H1 (cell line): ENCODE measurements around the gene MAPK1. TPM values are rescaled to one million over a fixed set of nuclear protein-coding genes. Genes with fewer than 3 reads are reported as not detected.

Experiments used
- CTCF ChIA-PET: fragments of 300-600 bp; sonication (Branson Sonifier 250); formaldehyde crosslinking; loops from one replicate; lab custom pipeline; 2021; ENCODE audit not compliant: partially characterized antibody; lab: Charles Lee
- POLR2A ChIA-PET: fragments of 300-600 bp; sonication (Branson Sonifier 250); formaldehyde crosslinking; loops from one replicate; lab custom pipeline; 2021; ENCODE audit warnings: inconsistent platforms; ENCODE audit not compliant: partially characterized antibody; lab: Charles Lee
- DNase-seq, 2 experiments: peaks; one replicate each; pipeline versions ENCODE4 v3.0.0 to v3.0.0-alpha.2; 2010 to 2022; ENCODE audit warnings: low spot score in 2 of 2, low read depth in 1 of 2, mixed read lengths in 1 of 2
- FAIRE-seq: peaks from 2 replicates; lab custom pipeline; 2011; peaks lifted over from hg19 to GRCh38; lab: Jason Lieb, UNC
- H2AFZ ChIP-seq: 2 replicates; pipeline ENCODE4 v1.8.1; 2012; ENCODE audit warnings: low read length, inconsistent platforms
- H2AK5ac ChIP-seq: 2 replicates; pipeline ENCODE4 v1.6.1; 2013; ENCODE audit warnings: low read depth, low read length
- H2BK120ac ChIP-seq: replicated peaks from 2 replicates; pipeline ENCODE3; 2013; ENCODE audit warnings: low read depth, low read length, inconsistent platforms
- H2BK12ac ChIP-seq: 2 replicates; pipeline ENCODE4 v1.6.1; 2013; ENCODE audit warnings: low read depth, low read length
- H2BK15ac ChIP-seq: 2 replicates; pipeline ENCODE4 v1.6.1; 2013; ENCODE audit warnings: low read length
- H2BK20ac ChIP-seq: 2 replicates; pipeline ENCODE4 v1.6.1; 2013; ENCODE audit warnings: low read length
- H2BK5ac ChIP-seq: 2 replicates; pipeline ENCODE4 v1.6.1; 2013; ENCODE audit warnings: low read depth, low read length
- H3K14ac ChIP-seq: 2 replicates; pipeline ENCODE4 v1.6.1; 2013; ENCODE audit warnings: inconsistent platforms; ENCODE audit not compliant: insufficient read length
- H3K18ac ChIP-seq: 2 replicates; pipeline ENCODE4 v1.6.1; 2013; ENCODE audit warnings: low read length; ENCODE audit errors: extremely low read depth
- H3K23ac ChIP-seq: 2 replicates; pipeline ENCODE4 v1.6.1; 2013; ENCODE audit warnings: inconsistent platforms; ENCODE audit not compliant: insufficient read length
- H3K23me2 ChIP-seq: 2 replicates; pipeline ENCODE4 v1.6.1; 2013; ENCODE audit warnings: low read depth, low read length
- H3K27ac ChIP-seq: 2 replicates; pipeline ENCODE4 v1.6.1; 2011; ENCODE audit warnings: low read depth, low read length, inconsistent platforms
- H3K27me3 ChIP-seq, 4 experiments: replicated peaks in 1 of 4; 1 replicate in 1 of 4; 2 replicates in 3 of 4; pipeline versions ENCODE4 v1.6.1 to v1.8.1; 2011 to 2013; ENCODE audit warnings: low read length in 3 of 4, mild to moderate bottlenecking in 3 of 4, inconsistent platforms in 2 of 4, mixed read lengths in 2 of 4, moderate library complexity in 1 of 4; ENCODE audit not compliant: control insufficient read depth in 3 of 4, insufficient read depth in 3 of 4; ENCODE audit errors: extremely low read depth in 1 of 4
- H3K36me3 ChIP-seq, 4 experiments: 2 replicates each; pipeline versions ENCODE4 v1.6.1 to v1.8.1; 2011 to 2013; ENCODE audit warnings: mild to moderate bottlenecking in 4 of 4, low read length in 3 of 4, moderate library complexity in 2 of 4, control low read depth in 1 of 4, inconsistent platforms in 1 of 4; ENCODE audit not compliant: insufficient read depth in 4 of 4, control insufficient read depth in 2 of 4
- H3K4ac ChIP-seq: replicated peaks from 2 replicates; pipeline ENCODE3; 2013; ENCODE audit warnings: low read length, low read depth, mixed read lengths, inconsistent platforms; ENCODE audit not compliant: insufficient read length
- H3K4me1 ChIP-seq, 4 experiments: replicated peaks in 1 of 4; 1 replicate in 1 of 4; 2 replicates in 3 of 4; pipeline versions ENCODE4 v1.6.1 to v1.8.1; 2011 to 2013; ENCODE audit warnings: low read length in 3 of 4, inconsistent platforms in 2 of 4, mixed read lengths in 1 of 4; ENCODE audit not compliant: insufficient read depth in 4 of 4, control insufficient read depth in 3 of 4
- H3K4me2 ChIP-seq, 2 experiments: 2 replicates each; pipeline versions ENCODE4 v1.6.1 to v1.8.1; 2011 to 2013; ENCODE audit warnings: low read depth in 2 of 2, low read length in 2 of 2, control low read depth in 1 of 2, inconsistent platforms in 1 of 2, mild to moderate bottlenecking in 1 of 2; ENCODE audit not compliant: insufficient read depth in 1 of 2
- H3K4me3 ChIP-seq, 4 experiments: fragments of 200-600, 300-600 bp in 1 of 4; sonication (generic), shearing (Covaris generic), sonication (Bioruptor Twin) in 1 of 4; 2 replicates each; pipeline versions ENCODE4 v1.5.1 to v1.8.1; 2011 to 2016; ENCODE audit warnings: low read length in 4 of 4, low read depth in 3 of 4, control low read depth in 2 of 4, inconsistent platforms in 2 of 4, mild to moderate bottlenecking in 2 of 4, mixed read lengths in 1 of 4, moderate library complexity in 1 of 4; ENCODE audit not compliant: insufficient read depth in 2 of 4; ENCODE audit errors: extremely low read depth in 1 of 4
- H3K56ac ChIP-seq: replicated peaks from 2 replicates; pipeline ENCODE3; 2013; ENCODE audit warnings: low read depth, mild to moderate bottlenecking, mixed read lengths, low read length, inconsistent platforms; ENCODE audit not compliant: insufficient read length
- H3K79me1 ChIP-seq: 2 replicates; pipeline ENCODE4 v1.6.1; 2013; ENCODE audit warnings: low read depth, low read length, control low read depth
- H3K79me2 ChIP-seq, 2 experiments: 2 replicates each; pipeline versions ENCODE4 v1.6.1 to v1.8.1; 2012 to 2013; ENCODE audit warnings: low read length in 2 of 2, mild to moderate bottlenecking in 2 of 2, inconsistent platforms in 1 of 2; ENCODE audit not compliant: insufficient read depth in 2 of 2, control insufficient read depth in 1 of 2
- H3K9ac ChIP-seq, 4 experiments: replicated peaks in 1 of 4; 1 replicate in 1 of 4; 2 replicates in 3 of 4; pipeline versions ENCODE4 v1.6.1 to v1.8.1; 2011 to 2013; ENCODE audit warnings: low read depth in 3 of 4, low read length in 3 of 4, control low read depth in 2 of 4, mild to moderate bottlenecking in 2 of 4, moderate library complexity in 2 of 4, inconsistent platforms in 1 of 4; ENCODE audit errors: extremely low read depth in 1 of 4
- H3K9me3 ChIP-seq, 2 experiments: 2 replicates each; pipeline versions ENCODE4 v1.6.1 to v1.8.1; 2012 to 2013; ENCODE audit warnings: mild to moderate bottlenecking in 2 of 2, moderate library complexity in 2 of 2, control low read depth in 1 of 2, inconsistent platforms in 1 of 2, low read depth in 1 of 2, low read length in 1 of 2, mixed read lengths in 1 of 2; ENCODE audit not compliant: insufficient read depth in 2 of 2
- H4K20me1 ChIP-seq, 2 experiments: replicated peaks in 1 of 2; 2 replicates each; pipeline versions ENCODE3 to v1.8.1; 2011 to 2013; ENCODE audit warnings: inconsistent platforms in 2 of 2, low read length in 2 of 2, mild to moderate bottlenecking in 1 of 2; ENCODE audit not compliant: insufficient read depth in 2 of 2, control insufficient read depth in 1 of 2
- H4K5ac ChIP-seq: 2 replicates; pipeline ENCODE4 v1.6.1; 2013; ENCODE audit warnings: low read length, low read depth, mixed read lengths, inconsistent platforms; ENCODE audit not compliant: insufficient read length
- H4K8ac ChIP-seq: 2 replicates; pipeline ENCODE4 v1.8.0; 2013; ENCODE audit warnings: mild to moderate bottlenecking, moderate library complexity, low read length, inconsistent platforms; ENCODE audit not compliant: insufficient read depth; ENCODE audit errors: extremely low read depth
- H4K91ac ChIP-seq: replicated peaks from 2 replicates; pipeline ENCODE3; 2013; ENCODE audit warnings: low read length, mixed read lengths, inconsistent platforms; ENCODE audit not compliant: insufficient read length
- ATF2 ChIP-seq: IDR thresholded peaks from 2 replicates; pipeline ENCODE4 v1.6.1; 2012; ENCODE audit warnings: low read length, inconsistent platforms
- CEBPB ChIP-seq: IDR thresholded peaks from 2 replicates; pipeline ENCODE4 v1.6.1; 2012; ENCODE audit warnings: low read depth, low read length
- CTCF ChIP-seq, 3 experiments: IDR thresholded peaks; 1 replicate in 2 of 3; 2 replicates in 1 of 3; pipeline versions ENCODE4 v1.5.1 to v1.6.1; 2011; ENCODE audit warnings: low read length in 3 of 3, mild to moderate bottlenecking in 3 of 3, inconsistent platforms in 2 of 3, low read depth in 1 of 3, moderate library complexity in 1 of 3; ENCODE audit not compliant: insufficient read depth in 1 of 3; ENCODE audit errors: control extremely low read depth in 1 of 3
- NANOG ChIP-seq: IDR thresholded peaks from 2 replicates; pipeline ENCODE4 v1.6.1; 2011; ENCODE audit warnings: low read length, low read depth, mild to moderate bottlenecking, inconsistent platforms; ENCODE audit not compliant: insufficient read depth, poor library complexity, severe bottlenecking
- POLR2AphosphoS5 ChIP-seq: IDR thresholded peaks from 2 replicates; pipeline ENCODE4 v1.6.1; 2011; ENCODE audit warnings: low read depth, low read length
- SP2 ChIP-seq: IDR thresholded peaks from 2 replicates; pipeline ENCODE4 v1.6.1; 2012; ENCODE audit warnings: mild to moderate bottlenecking, low read length, inconsistent platforms
- TAF1 ChIP-seq: IDR thresholded peaks from 2 replicates; pipeline ENCODE4 v1.6.1; 2011; ENCODE audit warnings: mild to moderate bottlenecking, low read depth, low read length
- TEAD4 ChIP-seq: IDR thresholded peaks from 2 replicates; pipeline ENCODE4 v1.6.1; 2012; ENCODE audit warnings: low read depth, low read length, inconsistent platforms, mixed read lengths
- WGBS, 2 experiments: shearing (Covaris generic) in 1 of 2; methylation state at CpG; one replicate each; pipeline versions ENCODE4 v1.1.6 to v1.1.7; 2013 to 2015; ENCODE audit warnings: low lambda C conversion rate in 2 of 2, mixed read lengths in 2 of 2, inconsistent platforms in 1 of 2, low coverage in 1 of 2, missing lambda C conversion rate in 1 of 2; ENCODE audit not compliant: insufficient replicate concordance in 2 of 2, insufficient coverage in 1 of 2, insufficient read length in 1 of 2; ENCODE audit errors: extremely low coverage in 1 of 2, missing lambda C conversion rate in 1 of 2; 5-methylcytosine and 5-hydroxymethylcytosine counted together
- polyA plus RNA-seq, 7 experiments: library from polyadenylated mRNA; depleted of rRNA in 3 of 7; stranded (reverse) in 5 of 7; unstranded in 2 of 7; fragments of >200 nt in 5 of 7; fragments of 200-250 nt in 2 of 7; gene quantifications; 1 replicate in 5 of 7; 2 replicates in 1 of 7; 4 replicates in 1 of 7; pipeline versions ENCODE4 v1.2.1 to v1.2.3, GENCODE V29; 2011 to 2013; ENCODE audit warnings: missing spikeins in 2 of 7, mixed read lengths in 2 of 7
- total RNA-seq: library from RNA; stranded (reverse); fragmentation: NEBNext Ultra II Directional; extraction: Animal tissue kit (Norgen Biotek cat#: 25700); gene quantifications from 2 replicates; pipeline ENCODE4 v1.2.1, GENCODE V29; 2021

The MAPK1 gene
- total and polyA plus RNA-seq, 2 of the 8 experiments (the other 6 are each of a cell fraction or from before 2014, with no cell fraction given), result 28.1 to 101 TPM

GRCh38 chr22:21807544-21808529 is 59.6 kb downstream of the MAPK1 start:
- DNase-seq (no peak), FAIRE-seq (no peak)
- Histone ChIP-seq H3K79me1 (no peaks in the 10 kb centered on the region), H3K4me2 (no peak overlapping the region), H3K56ac (no peak overlapping the region), H2BK15ac (no peak overlapping the region), H3K23me2 (no peaks in the 10 kb centered on the region), H3K14ac (no peak overlapping the region), H2BK12ac (no peak overlapping the region), H2BK5ac (no peak overlapping the region), H3K4me1 (no peaks in the 10 kb centered on the region), H3K79me2 (peaks cover 0 to 47% of the 10 kb centered on the region in 2 experiments; a peak in 2 of 4 replicates), H2AK5ac (no peak overlapping the region), H3K4me3 (no peak overlapping the region), H3K9ac (no peak overlapping the region), H4K8ac (no peak overlapping the region), H3K9me3 (no peaks in the 10 kb centered on the region), H4K20me1 (peaks cover 1 to 3% of the 10 kb centered on the region in 2 experiments), H4K91ac (no peak overlapping the region), H2AFZ (no peak overlapping the region), H3K27me3 (no peaks in the 10 kb centered on the region), H3K18ac (no peak overlapping the region), H3K27ac (no peak overlapping the region), H3K36me3 (peaks cover 6 to 44% (median 24%) of the 10 kb centered on the region in 4 experiments; a peak in 7 of 8 replicates), H2BK20ac (no peak overlapping the region), H3K23ac (no peak overlapping the region), H4K5ac (no peak overlapping the region), H3K4ac (no peak overlapping the region), H2BK120ac (no peak overlapping the region)
- TF ChIP-seq SP2 (no peak), CEBPB (no peak), TAF1 (no peak), POLR2AphosphoS5 (no peak), CTCF (IDR thresholded peaks at IDR 0.05; ENCODE audit: control extremely low read depth in 1 of 3, insufficient read depth in 1 of 3, low read depth in 1 of 3, low read length in 3 of 3) (no peak), TEAD4 (no peak), NANOG (no peak), ATF2 (no peak)
- WGBS, 2 experiments, result 88% methylated on average over 6 of the region's 6 CpGs; no CpG with 5 or more reads in 1 of the 2 experiments
- POLR2A ChIA-PET, result no interaction called here
- CTCF ChIA-PET, result no interaction called here
